Breast epithelium (tissue), 3 donors: Measurements from ENCODE around the gene DENR.

Experiments
- POLR2A ChIP-seq: fragments of 450-650 bp; IDR thresholded peaks from one replicate; pipeline ENCODE4 v1.6.1; 2016; ENCODE audit warnings: antibody characterized with exemption, mild to moderate bottlenecking, moderate library complexity
- TF ChIP-seq, protein P1 (sequence below), 3 donors: fragments of 450-650 bp; IDR thresholded peaks; one replicate each; pipeline ENCODE4 v1.5.1; 2016 to 2017; ENCODE audit warnings: antibody characterized with exemption in 3 of 3, mild to moderate bottlenecking in 3 of 3, moderate library complexity in 3 of 3

DNA sequence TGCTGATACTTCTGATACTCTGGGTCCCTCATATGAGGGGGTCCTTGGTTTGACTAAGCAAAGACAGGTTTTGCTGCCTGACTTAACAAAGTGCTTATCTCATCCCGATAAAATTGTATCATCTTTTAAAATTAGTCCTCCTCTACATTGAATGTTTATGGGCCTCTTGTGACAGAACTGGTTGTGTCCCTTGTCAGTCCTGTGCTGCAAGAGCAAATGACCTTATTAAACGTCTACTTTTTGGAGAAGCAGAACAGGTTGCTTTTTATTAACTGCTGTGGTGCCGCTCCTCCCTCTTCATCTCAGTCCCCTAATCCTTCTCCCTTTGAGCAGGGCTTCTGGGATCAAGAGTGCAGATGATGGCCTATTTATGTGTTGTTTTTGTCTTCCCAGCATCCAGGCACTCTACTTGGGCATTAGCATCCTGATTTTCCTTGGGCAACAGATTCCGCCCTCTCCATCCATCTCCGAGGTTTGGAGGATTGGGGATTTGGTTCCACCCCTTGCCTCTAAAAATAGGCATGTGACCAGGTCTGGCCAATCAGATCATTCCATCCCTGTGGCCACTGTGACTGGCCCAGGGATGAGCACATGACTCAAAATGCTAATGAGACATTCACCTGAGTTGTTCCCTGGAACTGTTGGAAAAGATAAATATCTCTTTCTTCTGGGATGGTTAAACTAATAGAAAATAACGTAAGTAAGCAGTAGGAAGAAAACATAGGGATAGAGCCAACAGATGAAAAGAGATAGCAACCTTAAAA is 2.9 kb upstream of the DENR start:
- no peak for TF ChIP-seq POLR2A
- TF ChIP-seq, protein P1, sequence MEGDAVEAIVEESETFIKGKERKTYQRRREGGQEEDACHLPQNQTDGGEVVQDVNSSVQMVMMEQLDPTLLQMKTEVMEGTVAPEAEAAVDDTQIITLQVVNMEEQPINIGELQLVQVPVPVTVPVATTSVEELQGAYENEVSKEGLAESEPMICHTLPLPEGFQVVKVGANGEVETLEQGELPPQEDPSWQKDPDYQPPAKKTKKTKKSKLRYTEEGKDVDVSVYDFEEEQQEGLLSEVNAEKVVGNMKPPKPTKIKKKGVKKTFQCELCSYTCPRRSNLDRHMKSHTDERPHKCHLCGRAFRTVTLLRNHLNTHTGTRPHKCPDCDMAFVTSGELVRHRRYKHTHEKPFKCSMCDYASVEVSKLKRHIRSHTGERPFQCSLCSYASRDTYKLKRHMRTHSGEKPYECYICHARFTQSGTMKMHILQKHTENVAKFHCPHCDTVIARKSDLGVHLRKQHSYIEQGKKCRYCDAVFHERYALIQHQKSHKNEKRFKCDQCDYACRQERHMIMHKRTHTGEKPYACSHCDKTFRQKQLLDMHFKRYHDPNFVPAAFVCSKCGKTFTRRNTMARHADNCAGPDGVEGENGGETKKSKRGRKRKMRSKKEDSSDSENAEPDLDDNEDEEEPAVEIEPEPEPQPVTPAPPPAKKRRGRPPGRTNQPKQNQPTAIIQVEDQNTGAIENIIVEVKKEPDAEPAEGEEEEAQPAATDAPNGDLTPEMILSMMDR (IDR thresholded peaks at IDR 0.05) = no peak
